ENCODE measurements around the gene TUBA1B. TPM values are rescaled to one million over a fixed set of nuclear protein-coding genes. Genes with fewer than 3 reads are reported as not detected.
A peak's percentile ranks its signal among the peaks of the same experiment; 100 is the strongest.
"Not testable (repeated sequence)": the region's sequence is repeated elsewhere in the genome, so short reads cannot be mapped to it uniquely, and the experiment has no call there.

The TUBA1B gene
- 1,825 TPM for polyA plus RNA-seq (2013, experiment 1 of 2; ENCODE audit: insufficient read length)
- polyA plus RNA-seq (2013, experiment 2 of 2; ENCODE audit: insufficient read length), result 1,915 TPM

DNA sequence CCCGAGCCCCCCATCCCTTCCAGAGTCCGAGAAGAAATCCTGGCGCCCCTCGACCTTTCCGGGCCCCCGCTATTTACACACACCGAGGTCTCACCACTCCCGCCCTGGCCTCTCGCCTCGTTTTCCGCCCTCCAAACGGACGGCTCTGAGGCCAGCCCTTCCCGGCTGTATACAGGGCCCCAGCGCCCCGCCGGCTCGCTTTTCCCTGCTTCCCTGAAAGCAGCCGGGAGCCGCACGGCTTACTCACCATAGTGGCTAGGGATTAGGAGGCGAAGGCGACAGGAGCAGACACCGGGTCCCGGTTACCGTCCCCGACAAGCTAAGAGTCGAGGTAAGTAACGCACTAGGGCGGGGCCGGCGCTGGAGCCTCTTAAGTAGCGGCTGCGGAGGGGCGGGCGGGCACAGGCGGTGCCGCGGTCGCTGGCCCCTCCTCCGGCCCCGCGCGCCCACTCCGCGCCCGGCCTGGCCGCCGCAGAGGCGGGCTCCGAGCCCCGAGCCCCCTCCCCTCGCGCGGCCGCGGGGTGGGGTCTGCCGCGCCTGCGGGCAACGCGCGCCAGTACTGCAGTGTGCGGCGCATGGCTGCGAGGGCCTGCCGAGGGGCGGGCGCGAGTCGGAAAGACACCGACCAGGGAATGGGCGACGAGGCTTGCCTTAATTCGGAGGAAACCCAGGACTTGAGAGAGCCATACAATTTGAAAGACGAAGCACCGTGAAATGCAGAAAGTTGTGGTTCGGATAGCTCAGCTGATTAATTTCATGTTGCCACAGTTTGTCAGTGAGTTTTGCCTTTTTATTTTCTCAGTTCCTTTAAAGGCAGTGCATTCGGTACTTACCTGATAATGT is at the start of gene TUBA1B:
TSS of gene TUBA1B (minus strand) at position 345 of the 843 bp plus-strand sequence. CDS start at position 250, 95 bp downstream.
- DNase-seq, result peak; percentile 93

GRCh38 chr12:49174218-49174617 is 43.0 kb upstream of the TUBA1B start:
- DNase-seq, result no peak

DNA sequence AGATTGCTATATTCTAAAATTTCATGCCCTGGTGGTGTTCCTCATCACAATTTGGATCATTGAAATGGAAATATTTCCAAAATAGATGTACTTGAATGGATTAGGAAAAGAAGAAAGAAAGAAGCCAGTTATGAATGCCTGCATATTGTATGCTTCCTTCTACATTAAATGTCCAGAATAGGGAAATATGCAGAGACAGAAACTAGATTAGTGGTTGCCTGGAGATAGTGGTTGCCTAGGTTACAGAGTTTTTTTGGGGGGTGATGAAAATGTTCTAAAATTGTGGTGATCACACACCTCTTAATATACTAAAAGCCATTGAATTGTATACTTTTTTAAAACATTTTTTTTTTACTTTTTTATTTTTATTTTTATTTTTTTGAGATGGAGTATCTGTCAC is 39.7 kb upstream of the TUBA1B start:
- DNase-seq, result no peak

DNA sequence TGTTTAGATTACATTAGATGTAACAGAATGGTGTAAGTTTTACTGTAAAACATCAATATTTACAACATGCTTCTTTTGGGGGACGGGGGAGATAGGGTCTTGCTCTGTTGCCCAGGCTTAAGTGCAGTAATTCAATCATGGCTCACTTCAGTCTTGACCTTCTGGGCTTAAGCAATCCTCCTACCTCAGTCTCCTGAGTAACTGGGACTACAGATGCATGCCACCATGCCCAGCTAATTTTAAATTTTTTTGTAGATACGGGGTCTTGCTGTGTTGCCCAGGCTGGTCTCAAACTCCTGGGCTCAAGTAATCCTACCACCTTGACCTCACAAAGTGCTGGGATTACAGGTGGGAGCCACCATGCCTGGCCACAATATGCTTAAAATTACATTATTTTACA is 33.9 kb upstream of the TUBA1B start:
- DNase-seq, result no peak

DNA sequence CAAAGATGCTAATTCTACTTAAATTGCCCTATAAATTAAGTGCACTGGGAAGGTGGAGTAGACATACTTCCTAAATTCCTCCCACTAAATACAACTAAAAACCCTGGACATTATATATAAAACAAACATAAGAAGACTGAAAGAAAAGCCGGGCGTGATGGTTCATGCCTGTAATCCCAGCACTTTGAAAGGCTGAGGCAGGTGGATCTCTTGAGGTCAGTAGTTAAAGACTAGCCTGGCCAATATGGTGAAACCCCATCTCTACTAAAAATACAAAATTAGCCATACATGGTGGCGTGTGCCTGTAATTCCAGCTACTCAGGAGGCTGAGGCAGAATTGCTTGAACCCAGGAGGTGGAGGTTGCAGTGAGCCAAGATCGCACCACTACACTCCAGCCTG is 30.7 kb upstream of the TUBA1B start:
- not testable (repeated sequence) for DNase-seq

GRCh38 chr12:49161092-49161795 is 30.0 kb upstream of the TUBA1B start:
- DNase-seq, result no peak

DNA sequence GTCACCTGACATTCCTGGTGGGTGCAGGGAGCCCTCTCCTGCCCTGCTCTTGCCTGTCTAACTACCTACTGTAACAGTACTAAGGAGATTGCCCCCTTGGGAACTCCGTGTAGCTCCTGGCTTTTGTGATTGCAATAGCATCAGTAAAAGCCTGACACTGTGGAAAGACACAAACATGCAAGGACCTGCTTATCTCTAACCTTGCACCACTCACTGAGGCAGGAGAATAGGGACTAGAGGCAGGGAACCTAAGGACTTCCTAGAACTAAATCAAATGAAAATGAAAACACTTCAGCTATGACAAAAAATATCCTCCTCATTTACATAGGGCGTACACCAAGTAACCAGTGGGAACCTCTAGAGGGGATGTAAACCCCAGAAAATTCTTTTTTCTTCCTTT is 29.2 kb upstream of the TUBA1B start:
- DNase-seq, result no peak

GRCh38 chr12:49154221-49154620 is 23.0 kb upstream of the TUBA1B start:
- no peak for DNase-seq

DNA sequence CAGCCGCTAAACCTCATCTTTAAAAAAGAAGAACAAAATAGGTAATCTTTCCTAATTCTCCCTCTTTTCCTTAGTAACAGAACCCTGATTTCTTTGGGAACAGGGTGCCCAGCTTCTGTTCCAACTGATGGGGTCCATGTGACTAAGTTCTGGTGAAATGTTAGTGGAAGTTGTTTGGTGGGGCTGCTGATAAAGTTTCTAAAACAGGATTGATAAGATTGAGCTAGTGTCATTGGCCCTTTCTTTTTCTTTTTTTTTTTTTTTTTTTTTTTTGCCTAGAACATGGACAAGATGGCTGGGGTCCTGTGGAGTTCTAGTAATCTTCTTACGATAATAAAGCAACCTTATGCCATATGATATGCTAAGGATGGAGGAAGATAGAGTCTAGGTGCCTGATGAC is 16.2 kb upstream of the TUBA1B start:
- DNase-seq, result no peak

GRCh38 chr12:49146406-49146805 is 15.2 kb upstream of the TUBA1B start:
- no peak for DNase-seq

GRCh38 chr12:49144384-49144783 is 13.2 kb upstream of the TUBA1B start:
- DNase-seq, result no peak

DNA sequence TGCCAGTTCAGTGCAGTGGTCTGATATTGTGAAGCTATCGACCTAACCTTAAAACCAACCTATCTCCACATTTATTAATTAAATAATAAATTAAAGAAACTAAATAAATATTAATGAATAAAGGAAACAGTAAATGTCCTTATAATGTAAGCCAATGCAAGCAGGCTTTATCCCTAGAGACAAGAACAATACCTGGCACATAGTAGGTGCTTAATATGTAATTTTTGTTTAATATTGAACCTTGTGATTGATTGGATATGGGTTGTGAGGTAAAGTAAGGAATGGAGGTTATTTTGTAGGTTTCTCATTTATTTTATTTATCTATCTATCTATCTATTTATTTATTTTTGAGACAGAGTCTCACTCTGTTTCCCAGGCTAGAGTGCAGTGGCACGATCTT is 7.8 kb upstream of the TUBA1B start:
- DNase-seq, result no peak

DNA sequence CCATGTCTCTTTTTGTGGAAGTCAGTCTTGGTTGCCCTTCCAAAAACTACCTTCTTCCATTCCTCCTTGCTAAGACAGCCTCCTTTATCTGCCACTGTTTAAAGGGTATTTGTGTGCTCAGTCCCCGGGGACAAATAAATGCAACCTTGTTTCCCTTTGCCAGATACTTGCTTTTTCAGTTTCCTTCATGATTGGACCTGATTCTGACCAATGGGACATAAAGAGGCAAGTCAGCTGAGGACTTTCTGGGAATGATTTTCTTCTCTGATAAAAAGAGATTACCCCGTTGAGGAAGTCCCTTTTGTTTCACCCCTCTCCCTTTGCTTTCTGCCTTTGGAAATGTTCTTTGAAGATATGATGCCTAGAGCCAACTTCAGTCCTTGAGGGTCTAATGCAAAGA is 7.4 kb upstream of the TUBA1B start:
- no peak for DNase-seq

GRCh38 chr12:49137476-49137875 is 6.3 kb upstream of the TUBA1B start:
- DNase-seq, result no peak

GRCh38 chr12:49136997-49137396 is 5.8 kb upstream of the TUBA1B start:
- not testable (repeated sequence) for DNase-seq

- DNase-seq, result no peak
Measured at GRCh38 chr12:49133590-49133989, 2.4 kb upstream of the TUBA1B start.

DNA sequence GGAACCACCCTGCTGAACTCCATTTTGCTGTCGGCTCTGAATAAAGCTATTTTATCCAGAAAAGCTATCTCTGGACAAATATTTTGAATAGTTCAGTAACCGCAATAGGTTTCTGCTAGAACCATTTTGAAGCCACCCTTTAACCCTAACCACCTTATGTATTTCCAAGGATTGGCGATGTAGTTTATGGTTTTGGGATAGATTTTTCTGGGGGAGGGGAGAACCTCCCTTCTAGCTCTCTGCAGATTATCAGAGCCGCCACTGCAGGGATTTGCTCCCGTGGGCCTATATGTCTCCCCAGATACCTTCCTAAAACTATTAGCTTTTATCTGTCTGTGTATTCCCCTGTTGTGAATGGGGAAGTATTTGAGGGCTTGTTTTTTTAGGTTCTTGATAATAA is 1.8 kb upstream of the TUBA1B start:
- no peak for DNase-seq

GRCh38 chr12:49131894-49132461 is 783 bp upstream of the TUBA1B start:
- peak; percentile 66 for DNase-seq

- peak; percentile 93 for DNase-seq
Measured at GRCh38 chr12:49130151-49131050, 794 bp downstream of the TUBA1B start.

- no peak for DNase-seq
Measured at GRCh38 chr12:49129332-49130150, 1.7 kb downstream of the TUBA1B start.

DNA sequence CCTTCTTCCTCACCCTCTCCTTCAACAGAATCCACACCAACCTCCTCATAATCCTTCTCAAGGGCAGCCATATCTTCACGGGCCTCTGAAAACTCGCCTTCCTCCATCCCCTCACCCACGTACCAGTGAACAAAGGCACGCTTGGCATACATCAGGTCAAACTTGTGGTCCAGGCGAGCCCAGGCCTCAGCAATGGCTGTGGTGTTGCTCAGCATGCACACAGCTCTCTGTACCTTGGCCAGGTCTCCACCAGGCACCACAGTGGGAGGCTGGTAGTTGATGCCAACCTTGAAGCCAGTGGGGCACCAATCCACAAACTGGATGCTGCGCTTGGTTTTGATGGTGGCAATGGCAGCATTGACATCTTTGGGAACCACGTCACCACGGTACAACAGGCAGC is 3.2 kb downstream of the TUBA1B start:
- DNase-seq, result not testable (repeated sequence)
